Hepatocyte (in vitro differentiated cells): Measurements from ENCODE around the gene CLIC5.

Experiments used
- EZH2 ChIP-seq: fragments of 200-600 bp; sonication (generic); IDR thresholded peaks from 2 replicates; pipeline ENCODE4 v1.6.1; 2016; ENCODE audit warnings: antibody characterized with exemption, mild to moderate bottlenecking, borderline replicate concordance
- EZH2phosphoT487 ChIP-seq: fragments of 200-600 bp; sonication (generic); IDR thresholded peaks from one replicate; pipeline ENCODE4 v1.6.1; 2018; ENCODE audit warnings: antibody characterized with exemption, mild to moderate bottlenecking, low read depth, moderate library complexity; ENCODE audit not compliant: unreplicated experiment, severe bottlenecking
- TF ChIP-seq, protein P1 (sequence below): fragments of 200-600 bp; sonication (generic); IDR thresholded peaks from 2 replicates; pipeline ENCODE4 v1.5.1; 2016; ENCODE audit warnings: antibody characterized with exemption, mild to moderate bottlenecking; ENCODE audit not compliant: poor library complexity

GRCh38 chr6:46035242-46035641, 19.6 kb upstream of the CLIC5 start:
- TF ChIP-seq, protein P1, sequence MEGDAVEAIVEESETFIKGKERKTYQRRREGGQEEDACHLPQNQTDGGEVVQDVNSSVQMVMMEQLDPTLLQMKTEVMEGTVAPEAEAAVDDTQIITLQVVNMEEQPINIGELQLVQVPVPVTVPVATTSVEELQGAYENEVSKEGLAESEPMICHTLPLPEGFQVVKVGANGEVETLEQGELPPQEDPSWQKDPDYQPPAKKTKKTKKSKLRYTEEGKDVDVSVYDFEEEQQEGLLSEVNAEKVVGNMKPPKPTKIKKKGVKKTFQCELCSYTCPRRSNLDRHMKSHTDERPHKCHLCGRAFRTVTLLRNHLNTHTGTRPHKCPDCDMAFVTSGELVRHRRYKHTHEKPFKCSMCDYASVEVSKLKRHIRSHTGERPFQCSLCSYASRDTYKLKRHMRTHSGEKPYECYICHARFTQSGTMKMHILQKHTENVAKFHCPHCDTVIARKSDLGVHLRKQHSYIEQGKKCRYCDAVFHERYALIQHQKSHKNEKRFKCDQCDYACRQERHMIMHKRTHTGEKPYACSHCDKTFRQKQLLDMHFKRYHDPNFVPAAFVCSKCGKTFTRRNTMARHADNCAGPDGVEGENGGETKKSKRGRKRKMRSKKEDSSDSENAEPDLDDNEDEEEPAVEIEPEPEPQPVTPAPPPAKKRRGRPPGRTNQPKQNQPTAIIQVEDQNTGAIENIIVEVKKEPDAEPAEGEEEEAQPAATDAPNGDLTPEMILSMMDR, result no peak
- TF ChIP-seq EZH2phosphoT487, result no peak
- TF ChIP-seq EZH2, result no peak
